Activated T-helper 1 cell treated with anti-CD3 and anti-CD28 coated beads, Interleukin-2, amount 50 U/mL, for 16 hours (primary cell): ENCODE results near the gene SYCP2.
"Not testable (repeated sequence)": the region's sequence is repeated elsewhere in the genome, so short reads cannot be mapped to it uniquely, and the experiment has no call there.

Experiments used
- DNase-seq, 2 donors: peaks; one replicate each; pipeline ENCODE4 v3.0.0-alpha.2; 2020; ENCODE audit warnings: low read depth in 1 of 2, low spot score in 1 of 2

SYCP2 gene

GRCh38 chr20:59912609-59913008 lies 20.8 kb downstream of the SYCP2 start:
- no peak for DNase-seq

DNA sequence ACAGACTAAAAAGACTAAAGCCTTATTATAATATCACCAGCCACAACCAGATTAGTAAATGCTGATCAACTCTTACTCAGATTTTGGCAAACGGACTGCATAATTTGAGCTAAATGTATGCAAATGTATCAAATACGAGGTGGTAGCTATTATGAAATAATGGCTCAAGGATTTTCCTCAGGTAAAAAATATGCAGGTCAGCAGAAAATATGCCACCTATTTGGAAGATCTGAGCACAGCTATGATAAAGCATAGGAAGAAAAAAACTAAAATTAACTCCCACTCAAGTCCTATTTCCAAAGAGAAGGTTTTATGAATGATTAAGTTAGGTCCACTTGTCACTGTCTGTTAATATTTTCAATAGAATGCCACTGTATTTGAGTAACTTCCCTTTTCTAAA lies 22.4 kb downstream of the SYCP2 start:
- no peak for DNase-seq

- DNase-seq: no peak
These were observed 24.6 kb downstream of the SYCP2 start for GRCh38 chr20:59908855-59909254.

- DNase-seq: no peak
These were observed 29.8 kb downstream of the SYCP2 start for GRCh38 chr20:59903621-59904020.

GRCh38 chr20:59902470-59902869 lies 31.0 kb downstream of the SYCP2 start:
- no peak for DNase-seq

DNA sequence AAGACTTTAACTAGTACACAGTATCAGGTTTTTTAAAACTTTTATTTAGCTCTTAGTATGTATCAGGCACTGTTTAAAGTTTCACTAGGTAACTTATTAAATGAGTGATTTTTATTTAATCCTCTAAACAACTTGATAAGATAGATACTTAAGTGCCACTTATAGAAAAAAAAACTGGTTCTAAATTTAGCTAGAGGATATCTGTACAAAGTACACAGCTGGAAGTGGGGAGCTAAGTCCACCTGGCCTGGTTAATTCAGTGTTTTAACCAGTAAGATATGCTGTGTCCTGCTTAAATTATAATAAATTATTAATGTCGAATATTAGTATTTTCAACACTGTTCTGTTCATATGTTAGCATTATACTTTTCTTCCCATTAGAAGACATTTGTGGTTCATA lies 37.5 kb downstream of the SYCP2 start:
- DNase-seq: no peak

- DNase-seq: no peak
These were observed 41.9 kb downstream of the SYCP2 start for GRCh38 chr20:59891581-59891980.

- not testable (repeated sequence) for DNase-seq
These were observed 43.4 kb downstream of the SYCP2 start for GRCh38 chr20:59890035-59890434.

DNA sequence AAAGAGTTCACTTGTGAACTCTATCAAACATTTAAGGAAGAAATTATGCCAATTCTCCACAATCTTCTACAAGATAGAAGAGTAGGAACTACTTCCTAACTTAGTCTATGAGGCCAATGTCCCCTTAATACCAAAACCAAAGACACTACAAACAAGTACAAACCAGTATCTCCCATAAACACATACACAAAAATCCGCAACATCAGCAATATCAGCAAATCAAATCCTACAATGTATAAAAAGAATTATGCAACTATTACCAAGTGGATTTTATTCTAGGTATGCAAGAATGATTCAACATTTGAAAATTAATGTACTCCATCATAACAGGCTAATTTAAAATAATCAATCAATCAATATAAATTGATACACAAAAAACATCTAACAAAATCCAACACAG lies 45.4 kb downstream of the SYCP2 start:
- DNase-seq: no peak

DNA sequence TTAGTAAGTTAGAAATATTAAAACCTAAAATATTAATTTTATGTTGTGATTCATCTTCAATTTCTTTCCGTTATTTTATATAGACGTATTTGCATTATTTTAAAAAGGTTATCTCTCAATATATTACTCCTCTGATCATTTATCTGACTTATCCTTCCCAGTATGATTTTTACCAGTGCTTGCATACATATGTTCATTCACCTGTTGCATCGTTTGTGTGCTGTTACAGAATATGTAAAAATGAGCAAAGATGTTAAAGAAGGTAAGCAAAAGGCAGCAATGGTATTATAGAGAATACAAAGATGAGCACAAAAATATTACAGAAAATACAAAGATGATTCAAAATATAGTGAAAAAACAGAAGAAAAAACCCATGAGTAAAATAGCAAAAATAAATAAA lies 48.9 kb downstream of the SYCP2 start:
- no peak for DNase-seq

- no peak for DNase-seq
These were observed 53.2 kb downstream of the SYCP2 start for GRCh38 chr20:59880198-59880597.

GRCh38 chr20:59873409-59873808 lies 60.0 kb downstream of the SYCP2 start:
- no peak for DNase-seq

- DNase-seq: no peak
These were observed 62.3 kb downstream of the SYCP2 start for GRCh38 chr20:59871096-59871495.

- no peak for DNase-seq
These were observed 67.1 kb downstream of the SYCP2 start for GRCh38 chr20:59866338-59866737.

GRCh38 chr20:59864726-59865125 lies 68.7 kb downstream of the SYCP2 start:
- no peak for DNase-seq

- DNase-seq: no peak
These were observed 70.4 kb downstream of the SYCP2 start for GRCh38 chr20:59863058-59863457.

GRCh38 chr20:59861401-59861800 lies 72.0 kb downstream of the SYCP2 start:
- no peak for DNase-seq

- no peak for DNase-seq
These were observed 75.0 kb downstream of the SYCP2 start for GRCh38 chr20:59858425-59858824.

GRCh38 chr20:59857966-59858365 lies 75.5 kb downstream of the SYCP2 start:
- DNase-seq: no peak

DNA sequence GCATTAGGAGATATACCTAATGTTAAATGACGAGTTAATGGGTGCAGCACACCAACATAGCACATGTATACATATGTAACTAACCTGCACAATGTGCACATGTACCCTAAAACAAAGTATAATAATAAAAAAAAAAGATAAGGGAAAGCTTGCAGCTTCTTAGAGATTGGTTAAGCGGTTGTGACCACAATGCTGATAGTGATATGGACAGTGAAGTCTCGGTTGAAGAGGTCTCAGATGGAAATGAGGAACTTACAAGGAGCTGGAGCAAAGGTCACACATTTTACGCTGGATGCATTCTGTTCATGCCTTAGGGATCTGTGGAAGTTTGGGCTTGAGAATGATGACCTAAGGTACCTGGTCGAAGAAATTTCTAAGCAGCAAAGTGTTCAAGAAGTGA lies 76.5 kb downstream of the SYCP2 start:
- not testable (repeated sequence) for DNase-seq

- not testable (repeated sequence) for DNase-seq
These were observed 76.9 kb downstream of the SYCP2 start for GRCh38 chr20:59856526-59856925.

GRCh38 chr20:59850018-59850641 lies 83.3 kb downstream of the SYCP2 start:
- DNase-seq: no peak

DNA sequence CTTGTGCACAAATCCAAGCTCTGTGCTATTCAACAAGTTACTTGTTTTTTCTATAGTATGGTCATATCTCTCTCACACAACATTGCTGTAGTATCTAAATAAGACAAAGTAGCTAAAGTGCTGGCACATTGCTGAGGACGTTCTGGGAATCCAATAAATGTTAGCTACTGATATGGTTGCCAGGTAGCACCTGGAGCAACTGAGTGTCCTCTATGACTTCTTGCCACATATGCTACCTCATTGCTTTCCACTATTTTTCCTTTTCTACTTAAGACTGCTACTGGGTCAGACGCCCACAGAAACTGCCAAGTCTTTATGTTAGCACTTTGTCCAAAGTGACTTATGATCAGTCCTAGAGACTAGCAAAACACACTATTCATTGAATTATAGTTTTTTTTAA lies 85.3 kb downstream of the SYCP2 start:
- DNase-seq: no peak

GRCh38 chr20:59845472-59845871 lies 88.0 kb downstream of the SYCP2 start:
- no peak for DNase-seq
